Inflammatory macrophage treated with lipopolysaccharide for 1 hour (primary cell): ENCODE measurements around the gene ZNF791.
A peak's percentile ranks its signal among the peaks of the same experiment; 100 is the strongest.
"Not testable (repeated sequence)": the region's sequence is repeated elsewhere in the genome, so short reads cannot be mapped to it uniquely, and the experiment has no call there.

Source experiments
- DNase-seq, 2 donors: peaks; one replicate each; pipeline ENCODE4 v3.0.0-alpha.2; 2020 to 2022

The ZNF791 gene

DNA sequence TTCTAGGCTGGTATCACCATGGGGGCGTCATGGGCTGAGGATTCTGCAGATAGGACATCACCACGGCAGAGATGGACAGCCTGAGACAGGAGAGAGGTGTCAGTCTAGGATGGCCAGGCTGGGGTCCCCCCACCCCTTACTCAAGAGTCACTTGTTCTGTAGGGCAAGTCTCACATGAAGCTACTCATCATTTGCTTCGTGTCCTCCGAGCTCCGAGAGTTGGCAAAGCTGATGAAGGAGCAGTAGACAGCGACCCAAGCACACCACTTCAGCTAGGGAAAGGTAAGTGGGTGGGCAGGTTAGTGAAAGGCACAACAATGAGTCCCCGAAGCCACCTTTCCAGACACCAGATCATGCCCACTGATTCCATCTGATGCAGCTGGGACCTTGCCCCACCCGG is 57.6 kb downstream of the ZNF791 start:
- DNase-seq, result no peak

- DNase-seq, result peak; percentile 55 to 73
Measured at GRCh38 chr19:12668932-12669269, 58.2 kb downstream of the ZNF791 start.

- peak; percentile 70 to 84 for DNase-seq
Measured at GRCh38 chr19:12669270-12670158, 58.8 kb downstream of the ZNF791 start.

DNA sequence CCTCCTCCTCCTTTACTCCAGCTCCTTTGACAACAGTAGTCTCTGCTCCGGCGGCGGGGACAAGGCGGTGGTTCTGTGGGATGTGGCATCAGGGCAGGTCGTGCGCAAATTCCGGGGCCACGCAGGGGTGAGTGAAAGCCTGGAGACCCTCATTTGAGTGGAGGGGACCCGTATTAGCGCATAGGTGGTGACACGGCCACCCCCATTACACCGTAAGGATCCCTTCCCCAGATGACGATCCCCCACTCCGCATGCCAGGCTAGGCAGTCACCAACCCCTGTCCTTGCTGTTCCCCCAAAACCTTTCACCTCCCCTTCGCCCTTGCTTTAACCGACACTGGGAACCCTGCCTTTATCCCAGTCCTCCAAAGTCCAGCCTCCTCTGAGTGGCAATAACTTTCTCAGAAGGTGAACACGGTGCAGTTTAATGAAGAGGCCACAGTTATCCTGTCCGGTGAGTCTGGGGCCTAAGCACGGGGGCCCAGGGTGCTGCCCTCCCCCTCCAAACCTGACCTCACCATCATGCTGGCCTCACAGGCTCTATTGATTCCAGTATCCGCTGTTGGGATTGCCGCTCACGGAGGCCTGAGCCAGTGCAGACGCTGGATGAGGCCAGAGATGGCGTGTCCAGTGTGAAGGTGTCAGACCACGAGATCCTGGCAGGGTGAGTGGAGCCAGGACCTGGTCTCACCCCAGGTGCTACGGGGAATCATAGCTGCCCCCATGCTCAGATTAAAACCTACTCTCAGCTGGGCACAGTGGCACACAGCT is 59.6 kb downstream of the ZNF791 start:
- DNase-seq, result no peak

GRCh38 chr19:12672744-12673143 is 62.0 kb downstream of the ZNF791 start:
- DNase-seq, result no peak

- no peak for DNase-seq
Measured at GRCh38 chr19:12675399-12675798, 64.7 kb downstream of the ZNF791 start.

DNA sequence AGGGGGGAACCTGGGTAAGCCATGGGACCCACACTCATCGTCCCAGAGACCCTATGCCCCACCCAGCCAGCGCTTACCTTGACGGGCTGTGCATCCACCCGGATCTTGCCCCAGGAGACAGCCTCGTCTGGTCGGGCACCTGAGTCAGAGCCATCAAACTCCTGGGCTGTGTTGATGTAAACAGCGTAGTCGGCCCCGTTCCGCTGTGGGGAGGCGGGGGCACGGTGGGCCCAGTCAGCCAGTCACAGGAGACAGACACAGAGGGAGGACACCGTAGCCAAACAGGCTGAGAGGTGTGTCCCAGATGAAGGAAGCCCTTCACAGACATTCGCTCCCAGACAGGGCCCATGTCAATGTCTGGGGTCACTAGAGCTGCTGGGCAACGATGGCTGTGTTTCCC is 65.2 kb downstream of the ZNF791 start:
- no peak for DNase-seq

- peak; percentile 56 to 91 for DNase-seq
Measured at GRCh38 chr19:12676384-12676792, 65.7 kb downstream of the ZNF791 start.

GRCh38 chr19:12676928-12677327 is 66.2 kb downstream of the ZNF791 start:
- no peak for DNase-seq

DNA sequence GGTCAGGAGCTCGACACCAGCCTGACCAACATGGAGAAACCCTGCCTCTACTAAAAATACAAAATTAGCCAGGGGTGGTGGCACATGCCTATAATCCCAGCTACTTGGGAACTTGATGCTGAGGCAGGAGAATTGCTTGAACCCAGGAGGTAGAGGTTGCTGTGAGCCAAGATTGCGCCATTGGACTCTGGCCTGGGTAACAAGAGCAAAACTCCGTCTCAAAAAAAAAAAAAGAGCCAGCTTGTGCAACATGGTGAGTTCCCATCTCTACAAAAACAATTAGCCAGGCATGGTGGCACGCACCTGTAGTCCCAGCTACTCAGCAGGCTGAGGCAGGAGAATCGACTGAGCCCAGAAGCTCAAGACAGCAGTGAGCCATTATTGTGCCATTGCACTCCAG is 67.3 kb downstream of the ZNF791 start:
- DNase-seq, result not testable (repeated sequence)

DNA sequence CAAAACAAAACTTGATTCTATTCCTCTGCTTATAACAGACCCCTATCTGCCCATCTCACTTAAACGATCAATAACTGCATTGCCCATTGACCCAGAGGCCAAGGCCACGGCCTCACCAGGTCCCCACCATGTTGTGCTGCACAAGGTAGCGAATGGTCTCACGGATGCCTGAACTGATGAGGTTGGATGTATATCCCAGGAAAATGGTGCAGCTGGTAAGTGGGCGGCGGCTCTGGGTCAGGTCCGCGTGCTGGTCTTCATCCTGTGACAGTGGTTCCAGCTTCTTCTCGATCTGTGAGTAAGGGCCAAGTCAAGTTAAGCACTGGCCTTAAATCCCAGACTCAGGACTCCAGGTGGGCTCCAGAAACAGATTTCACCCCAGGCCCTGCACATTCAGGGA is 69.3 kb downstream of the ZNF791 start:
- DNase-seq, result no peak

DNA sequence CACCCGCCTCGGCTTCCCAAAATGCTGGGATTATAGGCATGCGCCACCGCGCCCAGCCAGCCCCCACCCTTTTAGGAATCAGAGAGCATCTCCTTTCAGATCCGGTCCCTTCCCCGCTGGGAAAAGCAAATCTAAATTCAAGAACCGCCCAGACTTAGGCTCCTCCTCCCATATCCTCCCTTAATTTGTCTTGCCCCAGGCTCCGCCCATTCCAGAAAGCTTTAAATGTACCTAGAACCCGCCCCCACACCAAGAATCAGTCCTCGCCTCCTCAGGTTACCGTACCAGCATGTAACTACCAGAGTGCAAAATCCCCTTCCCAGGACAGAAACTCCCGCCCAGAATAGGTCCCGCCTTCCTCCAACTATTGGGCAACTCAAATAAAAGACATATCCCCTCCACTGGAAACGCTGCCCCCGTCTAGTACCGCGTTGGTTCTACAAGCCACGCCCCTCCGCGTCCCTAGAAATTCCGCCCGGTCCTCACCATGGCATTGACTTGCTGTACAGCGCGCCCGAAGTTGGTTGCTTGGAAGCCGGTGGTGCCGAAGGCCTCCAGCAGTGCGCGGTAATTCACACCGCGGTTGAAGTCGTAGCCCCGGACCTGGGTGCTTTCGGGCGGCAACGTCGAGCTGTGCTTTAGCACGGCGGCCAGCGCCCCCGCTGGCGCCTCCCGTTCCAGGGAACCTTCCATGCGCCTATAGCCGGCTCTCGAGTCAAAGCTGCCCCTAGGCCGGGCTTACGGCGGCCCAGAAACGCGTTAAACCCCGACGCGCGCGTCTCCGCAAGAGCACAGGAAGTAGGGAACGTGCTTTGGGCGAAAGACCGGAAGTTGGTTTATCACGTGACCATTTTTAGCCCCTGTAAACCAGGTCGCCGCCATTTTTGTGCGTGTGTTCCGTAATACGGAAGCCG is 70.6 kb downstream of the ZNF791 start, which contains the start of gene DHPS:
Gene DHPS, minus strand, starts transcription at position 807 of the 914 bp plus-strand sequence. Its CDS starts 114 bp downstream, at position 693.
- DNase-seq, result peak; percentile 93 to 95
